Stimulated activated CD8-positive, alpha-beta memory T cell treated with anti-CD3 and anti-CD28 coated beads, Interleukin-15, amount 100 ng/mL, for 4 hours (primary cell): Measurements from ENCODE around the gene BRCA1.
"Not testable (repeated sequence)": the region's sequence is repeated elsewhere in the genome, so short reads cannot be mapped to it uniquely, and the experiment has no call there.

Source experiments
- DNase-seq, 2 donors: peaks; one replicate each; pipeline ENCODE4 v3.0.0-alpha.2; 2020; ENCODE audit warnings: low read depth in 2 of 2

Gene BRCA1

GRCh38 chr17:43125133-43125966 lies at the start of gene BRCA1:
BRCA1 (minus strand) TSS chr17:43125364; CDS start chr17:43124096, 1,268 bp downstream.
- peak; percentile 78 to 88 for DNase-seq

- DNase-seq = no peak
These were observed 46.7 kb upstream of the BRCA1 start for GRCh38 chr17:43171586-43172487.

GRCh38 chr17:43170766-43171585 lies 45.8 kb upstream of the BRCA1 start, which contains the start of gene NBR1:
NBR1 (plus strand) TSS chr17:43171214; CDS start chr17:43175800, 4,586 bp downstream.
- DNase-seq = peak; percentile 86 to 94

- peak; percentile 73 to 82 for DNase-seq
These were observed 45.1 kb upstream of the BRCA1 start for GRCh38 chr17:43170140-43170765.

GRCh38 chr17:43169561-43170139 lies 44.5 kb upstream of the BRCA1 start:
- no peak for DNase-seq

- DNase-seq = not testable (repeated sequence)
These were observed 40.8 kb upstream of the BRCA1 start for GRCh38 chr17:43165971-43166370.

GRCh38 chr17:43159957-43160356 lies 34.8 kb upstream of the BRCA1 start:
- DNase-seq = not testable (repeated sequence)

GRCh38 chr17:43159232-43159631 lies 34.1 kb upstream of the BRCA1 start:
- not testable (repeated sequence) for DNase-seq

GRCh38 chr17:43155666-43156065 lies 30.5 kb upstream of the BRCA1 start:
- DNase-seq = no peak

GRCh38 chr17:43153197-43153835 lies 28.2 kb upstream of the BRCA1 start:
- not testable (repeated sequence) for DNase-seq

- DNase-seq = no peak
These were observed 26.8 kb upstream of the BRCA1 start for GRCh38 chr17:43151880-43152456.

- no peak for DNase-seq
These were observed 21.5 kb upstream of the BRCA1 start for GRCh38 chr17:43146649-43147048.

- no peak for DNase-seq
These were observed 18.0 kb upstream of the BRCA1 start for GRCh38 chr17:43143201-43143600.

GRCh38 chr17:43142153-43142552 lies 17.0 kb upstream of the BRCA1 start:
- DNase-seq = no peak

- DNase-seq = no peak
These were observed 15.5 kb upstream of the BRCA1 start for GRCh38 chr17:43140396-43141332.

GRCh38 chr17:43138531-43138930 lies 13.4 kb upstream of the BRCA1 start:
- DNase-seq = not testable (repeated sequence)

GRCh38 chr17:43136574-43136973 lies 11.4 kb upstream of the BRCA1 start:
- not testable (repeated sequence) for DNase-seq

- no peak for DNase-seq
These were observed 10.3 kb upstream of the BRCA1 start for GRCh38 chr17:43135454-43135819.
